Femur (tissue), 1 donor: ENCODE results near the gene GPRIN1.

Experiments
- DNase-seq: peaks from one replicate; pipeline ENCODE4 v3.0.0-alpha.2; 2017

GPRIN1 gene

GRCh38 chr5:176642675-176643490 is 32.9 kb upstream of the GPRIN1 start:
- no peak for DNase-seq

GRCh38 chr5:176640616-176641015 is 30.7 kb upstream of the GPRIN1 start:
- DNase-seq, result no peak

GRCh38 chr5:176639981-176640380 is 30.0 kb upstream of the GPRIN1 start:
- peak; percentile 54 for DNase-seq

DNA sequence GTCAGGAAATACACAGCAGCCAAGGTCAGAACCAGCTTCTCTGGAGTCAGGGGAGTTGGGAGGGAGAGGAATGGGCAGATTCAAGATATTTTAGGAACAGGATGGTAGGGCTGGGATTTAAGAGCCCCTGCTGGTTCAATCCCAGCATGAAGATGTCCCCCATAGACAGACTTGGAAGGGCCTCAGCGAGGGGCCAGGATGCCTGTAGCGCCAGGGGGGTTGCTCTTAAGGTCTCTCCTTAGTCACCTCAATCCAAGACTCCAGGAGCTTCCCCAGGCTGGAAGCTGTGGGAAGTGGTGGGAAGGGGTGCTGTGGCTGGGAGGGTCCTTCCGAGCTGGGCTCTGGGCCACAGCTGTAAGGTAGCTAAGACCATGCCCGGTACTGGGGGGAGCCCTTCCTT is 29.3 kb upstream of the GPRIN1 start:
- no peak for DNase-seq

- no peak for DNase-seq
Measured at GRCh38 chr5:176638437-176638836, 28.5 kb upstream of the GPRIN1 start.

DNA sequence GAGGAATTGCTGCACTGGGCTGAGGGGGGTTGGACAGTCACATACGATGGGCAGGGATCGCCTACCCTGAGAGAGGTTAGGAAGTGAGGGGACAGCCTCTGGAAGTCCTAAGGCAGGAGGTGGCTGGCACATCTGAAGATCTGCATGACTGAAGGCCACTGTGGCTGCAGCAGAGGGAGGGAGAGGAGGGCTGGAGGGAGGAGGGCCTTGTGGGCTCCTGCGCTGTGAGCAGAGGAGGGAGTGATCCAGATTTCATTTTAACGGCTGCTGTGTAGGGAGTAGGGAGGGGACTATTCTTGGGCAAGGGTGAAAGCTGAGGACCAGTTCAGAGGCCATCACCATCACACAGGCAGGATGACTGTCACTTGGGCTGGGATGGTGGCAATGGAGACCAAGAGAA is 27.6 kb upstream of the GPRIN1 start:
- no peak for DNase-seq

- no peak for DNase-seq
Measured at GRCh38 chr5:176636426-176636825, 26.5 kb upstream of the GPRIN1 start.

- DNase-seq, result no peak
Measured at GRCh38 chr5:176633598-176633997, 23.6 kb upstream of the GPRIN1 start.

DNA sequence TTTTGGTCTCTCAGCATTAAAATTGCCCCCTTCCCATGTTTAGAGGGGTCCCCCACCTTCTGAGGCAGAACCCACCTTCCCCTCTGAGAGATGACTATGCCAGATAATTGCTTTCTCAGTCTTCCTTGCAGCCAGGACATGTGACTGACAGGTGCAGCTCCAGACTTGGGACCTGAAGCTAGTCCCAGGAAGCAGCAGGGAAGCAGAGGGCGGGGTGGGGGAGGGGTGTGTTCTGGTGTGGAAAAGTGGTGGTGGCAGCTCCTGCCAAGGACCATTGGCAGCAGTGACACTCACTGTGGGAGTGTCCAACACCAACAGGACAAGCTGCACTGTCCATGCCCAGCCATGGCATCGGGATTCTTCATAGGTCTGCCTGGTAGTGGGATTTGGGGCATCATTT is 22.8 kb upstream of the GPRIN1 start:
- DNase-seq, result no peak

DNA sequence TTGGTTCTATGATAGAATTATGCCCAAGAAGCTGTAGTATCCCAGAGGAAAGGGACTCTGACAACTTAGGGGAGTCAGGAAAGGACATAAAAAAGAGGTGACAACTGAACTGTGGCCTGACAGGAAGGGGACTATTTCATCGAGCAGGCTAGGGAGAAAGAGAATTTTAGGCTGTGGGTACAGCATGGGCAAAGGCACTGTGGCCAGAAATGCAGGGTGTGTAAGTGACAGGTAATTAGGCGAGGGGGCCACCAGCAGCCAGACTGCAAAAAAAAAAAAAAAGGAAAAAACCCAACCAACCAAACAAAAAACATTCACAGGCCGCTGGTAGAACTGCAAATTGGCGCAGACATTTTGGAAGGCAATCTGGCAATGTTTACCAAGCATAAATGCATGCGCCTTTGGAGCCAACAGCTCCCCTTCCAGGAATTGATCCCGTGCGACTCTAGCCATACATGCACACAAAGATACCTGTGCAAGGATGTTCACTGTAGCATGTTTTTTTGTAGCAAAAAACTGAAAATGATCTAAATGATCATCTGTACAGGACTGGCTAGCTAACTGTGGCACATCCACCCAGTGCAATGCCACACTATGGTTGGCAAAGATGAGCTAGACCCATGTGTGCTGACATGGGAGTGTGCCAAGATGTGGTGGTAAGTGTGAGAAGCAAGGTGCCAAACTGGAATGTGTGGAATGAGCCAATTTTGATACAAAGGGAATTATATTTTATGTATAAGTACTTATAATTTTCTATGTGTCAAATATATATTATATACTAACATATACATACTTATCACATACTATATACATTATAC is 21.6 kb upstream of the GPRIN1 start:
- no peak for DNase-seq

- no peak for DNase-seq
Measured at GRCh38 chr5:176630681-176631222, 20.8 kb upstream of the GPRIN1 start.

DNA sequence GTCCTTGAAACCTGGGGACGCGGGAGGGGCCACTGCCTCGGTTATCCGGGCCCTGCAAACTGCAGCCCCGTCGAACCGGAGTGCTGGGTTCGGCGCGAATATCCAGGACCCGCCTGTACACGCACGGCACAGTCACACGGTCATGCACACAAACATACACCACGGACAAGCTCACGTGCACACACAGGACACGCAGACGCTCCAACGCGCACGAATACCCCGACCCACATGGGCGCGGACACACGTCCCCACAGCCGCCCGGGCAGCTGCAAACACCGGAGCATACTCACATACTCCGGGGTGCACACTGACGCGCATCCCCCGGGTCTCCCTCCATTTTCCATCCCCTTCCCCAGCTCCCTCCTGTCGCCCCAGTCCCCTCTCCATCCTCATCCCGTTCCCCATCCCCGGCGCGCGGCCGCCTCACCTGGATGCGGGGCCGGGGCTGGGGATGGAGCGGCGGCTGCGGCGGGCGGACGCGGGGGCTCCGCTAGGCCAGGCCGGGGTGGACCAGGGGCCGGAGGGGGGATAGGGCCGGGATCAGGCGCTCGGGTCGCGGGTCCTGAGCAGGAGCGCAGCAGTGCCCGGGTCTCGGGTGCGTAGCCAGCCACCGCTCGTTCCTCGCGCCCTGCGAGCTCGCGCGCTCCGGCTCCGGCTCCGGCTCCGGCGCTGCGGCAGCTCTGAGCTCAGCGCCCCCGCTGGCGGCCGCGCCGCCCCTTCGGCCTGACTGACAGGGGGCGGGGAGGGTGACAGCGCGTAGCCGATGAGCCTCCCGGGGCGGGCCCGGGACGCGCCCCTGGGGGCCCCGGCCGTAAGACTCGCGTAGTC is 20.1 kb upstream of the GPRIN1 start, which contains the start of the genes EIF4E1B and SNCB:
TSS of gene EIF4E1B (plus strand) at position 823 of the 828 bp plus-strand sequence. CDS start 12,113 bp downstream, outside the sequence.
TSS of gene SNCB (minus strand) at position 682 of the 828 bp plus-strand sequence. CDS start 880 bp downstream, outside the sequence.
- no peak for DNase-seq

DNA sequence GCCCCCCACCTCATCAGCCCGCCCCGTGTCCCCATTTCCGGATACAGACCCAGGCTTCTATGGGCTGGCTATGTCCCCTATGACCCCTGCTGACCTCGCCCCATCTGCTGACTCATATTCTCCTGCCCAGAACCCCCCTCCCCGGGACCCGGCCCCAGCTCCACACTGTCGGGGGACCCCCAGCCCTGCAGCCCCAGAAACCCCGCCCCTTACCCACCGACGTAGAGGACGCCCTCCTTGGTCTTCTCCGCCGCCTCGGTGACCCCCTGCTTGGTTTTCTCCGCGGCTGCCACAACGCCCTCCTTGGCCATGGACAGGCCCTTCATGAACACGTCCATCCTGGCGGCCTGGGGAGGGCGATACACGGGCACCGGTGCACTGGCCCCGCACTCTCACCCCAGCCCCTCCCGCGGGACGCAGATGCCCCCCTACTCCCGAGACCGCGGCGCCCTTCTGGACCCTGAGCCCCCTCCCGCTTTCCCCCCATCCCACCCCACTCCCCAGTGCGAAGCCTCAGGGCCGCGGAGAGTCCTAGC is 19.4 kb upstream of the GPRIN1 start:
- no peak for DNase-seq

DNA sequence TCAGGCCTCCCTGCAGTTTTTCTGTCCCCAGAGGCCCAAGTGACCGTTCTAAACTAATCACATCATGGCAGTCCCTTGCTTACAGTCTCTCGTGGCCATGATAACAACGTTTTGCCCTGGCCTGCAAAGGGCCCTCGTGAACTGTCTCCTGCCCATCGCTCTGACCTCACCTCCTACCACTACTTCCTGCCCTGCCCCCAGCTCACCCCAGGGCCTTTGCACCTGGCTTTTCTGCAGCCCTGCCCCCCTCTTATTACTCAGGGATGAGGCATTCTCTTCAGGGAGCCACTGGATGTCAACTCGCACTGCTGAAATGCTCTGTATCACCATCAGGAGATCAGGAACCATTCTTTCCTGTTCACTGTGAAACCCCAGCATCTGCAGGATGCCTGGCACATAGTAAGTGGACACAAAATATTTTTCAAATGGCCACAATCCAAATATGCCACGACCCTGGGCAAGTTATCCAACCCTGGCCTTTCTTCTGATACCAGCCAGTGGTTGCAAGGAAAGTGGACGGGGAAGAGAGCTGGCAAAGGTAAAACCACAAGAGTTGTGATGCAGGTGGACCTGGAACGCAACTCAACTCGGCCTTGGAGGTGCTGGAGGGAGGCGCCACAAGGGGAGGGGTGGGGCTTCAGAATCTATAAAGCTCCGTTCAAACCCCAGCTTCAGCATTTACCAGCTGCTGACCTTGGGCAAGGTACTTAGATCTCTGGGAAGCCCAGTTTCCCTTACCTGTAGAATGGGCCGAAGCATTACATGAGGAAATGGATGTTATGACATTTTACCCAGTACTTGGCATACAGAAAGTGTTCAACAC is 18.7 kb upstream of the GPRIN1 start:
- no peak for DNase-seq

DNA sequence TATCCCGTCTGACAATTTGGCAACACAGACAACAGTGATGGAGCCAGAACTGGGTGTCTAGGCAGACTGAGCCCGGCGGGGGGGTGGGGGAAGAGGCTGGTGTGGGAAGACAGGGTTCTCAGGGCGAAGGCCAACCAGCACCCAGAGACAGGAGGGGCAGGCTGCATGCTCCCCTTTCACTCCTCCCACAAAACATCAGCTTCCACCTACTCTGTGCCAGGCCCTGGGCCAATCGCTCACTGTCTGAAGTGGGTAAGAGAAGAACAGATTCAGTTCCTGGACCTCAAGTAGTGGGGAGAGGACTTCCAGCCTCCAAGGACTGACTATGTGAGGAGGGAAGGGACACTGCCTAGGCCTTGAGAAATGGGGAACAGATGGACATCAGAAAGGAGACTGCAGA is 17.6 kb upstream of the GPRIN1 start:
- DNase-seq, result no peak

DNA sequence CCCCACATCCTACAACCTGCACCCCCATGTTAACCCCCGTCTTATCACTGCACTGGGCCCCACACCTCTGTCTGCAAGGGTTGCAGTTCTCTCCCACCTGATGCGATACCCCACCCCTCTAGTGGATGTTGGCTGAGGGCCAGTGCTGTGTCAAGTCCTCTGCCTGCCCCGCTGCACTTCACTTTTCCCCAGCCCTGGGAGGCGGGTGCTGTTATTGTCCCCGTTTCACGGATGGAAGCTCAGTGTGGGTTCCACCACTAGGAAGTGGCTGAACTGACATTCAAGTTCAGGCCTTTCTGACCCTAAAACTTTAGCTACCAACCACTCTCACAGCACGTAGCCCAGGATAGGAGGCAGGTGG is 16.9 kb upstream of the GPRIN1 start:
- no peak for DNase-seq

- no peak for DNase-seq
Measured at GRCh38 chr5:176625966-176626875, 16.3 kb upstream of the GPRIN1 start.

DNA sequence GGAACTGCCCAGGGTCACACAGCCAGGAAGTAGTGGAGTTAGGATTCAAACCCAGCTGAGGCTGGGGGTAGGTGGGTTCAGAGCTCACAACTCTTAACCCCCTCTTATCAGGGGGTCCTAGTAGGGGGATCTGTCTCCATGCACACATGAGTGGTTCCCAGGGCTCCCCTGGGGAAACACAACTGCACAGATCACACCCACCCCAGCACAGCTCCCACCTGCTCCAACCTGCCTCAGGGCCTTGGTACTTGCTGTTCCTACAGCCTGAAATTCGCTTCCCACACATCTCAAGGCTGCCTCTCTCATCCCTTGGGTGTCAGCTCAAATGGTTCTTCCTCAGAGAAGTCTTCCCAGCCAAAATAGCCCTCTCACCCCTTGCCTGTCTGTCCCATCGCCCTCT is 15.6 kb upstream of the GPRIN1 start:
- no peak for DNase-seq

DNA sequence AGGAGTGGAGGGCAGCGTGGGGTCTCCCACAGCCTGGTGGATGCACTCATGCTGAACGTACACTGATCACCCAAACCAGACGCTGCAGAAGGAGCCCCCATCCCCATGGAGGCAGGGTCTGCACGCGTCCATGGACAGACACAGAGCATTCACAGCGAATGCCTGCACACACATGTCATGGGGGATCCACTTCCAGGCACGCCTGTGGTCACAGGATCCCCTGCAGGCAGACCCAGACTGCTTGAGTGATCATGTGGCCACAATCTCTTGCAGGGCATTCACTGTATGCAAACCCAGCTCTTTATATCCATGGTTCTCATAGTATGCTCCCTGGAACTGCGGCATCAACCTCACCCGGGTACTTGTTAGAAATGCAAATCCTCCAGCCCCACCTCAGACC is 15.0 kb upstream of the GPRIN1 start:
- DNase-seq, result no peak

GRCh38 chr5:176624142-176624541 is 14.2 kb upstream of the GPRIN1 start:
- DNase-seq, result no peak
